COLO668 (cell line): ENCODE data around the gene PKLR.
A peak's percentile ranks its signal among the peaks of the same experiment; 100 is the strongest.
"Not testable (repeated sequence)": the region's sequence is repeated elsewhere in the genome, so short reads cannot be mapped to it uniquely, and the experiment has no call there.

Experiments
- DNase-seq: peaks from one replicate; lab custom pipeline; 2025; ENCODE audit not compliant: unreplicated experiment; lab: John Stamatoyannopoulos, UW

PKLR gene

GRCh38 chr1:155256058-155256852 is 45.0 kb downstream of the PKLR start:
- DNase-seq, result no peak

- peak; percentile 89 for DNase-seq
These were observed 45.8 kb downstream of the PKLR start, which contains the start of gene ENTREP3 for GRCh38 chr1:155255243-155256007. TSS of gene ENTREP3 (minus strand) at chr1:155255483. CDS start at chr1:155254877, 606 bp downstream.

GRCh38 chr1:155254714-155255242 is 46.5 kb downstream of the PKLR start:
- DNase-seq, result no peak

- no peak for DNase-seq
These were observed 47.0 kb downstream of the PKLR start for GRCh38 chr1:155254228-155254713.

- DNase-seq, result no peak
These were observed 47.4 kb downstream of the PKLR start for GRCh38 chr1:155253797-155254196.

GRCh38 chr1:155253208-155253607 is 48.0 kb downstream of the PKLR start:
- no peak for DNase-seq

GRCh38 chr1:155251566-155251965 is 49.7 kb downstream of the PKLR start:
- DNase-seq, result no peak

- DNase-seq, result peak; percentile 96
These were observed 50.4 kb downstream of the PKLR start for GRCh38 chr1:155250633-155251449.

GRCh38 chr1:155250246-155250632 is 51.0 kb downstream of the PKLR start:
- DNase-seq, result no peak

GRCh38 chr1:155247667-155248553 is 53.3 kb downstream of the PKLR start:
- no peak for DNase-seq

- not testable (repeated sequence) for DNase-seq
These were observed 54.4 kb downstream of the PKLR start for GRCh38 chr1:155246796-155247195.

GRCh38 chr1:155245163-155245524 is 56.1 kb downstream of the PKLR start:
- DNase-seq, result no peak

- DNase-seq, result peak; percentile 99
These were observed 56.7 kb downstream of the PKLR start for GRCh38 chr1:155244368-155245162.

- DNase-seq, result no peak
These were observed 58.4 kb downstream of the PKLR start for GRCh38 chr1:155242805-155243358.

- DNase-seq, result no peak
These were observed 59.4 kb downstream of the PKLR start for GRCh38 chr1:155241841-155242264.

- peak; percentile 72 for DNase-seq
These were observed 60.1 kb downstream of the PKLR start for GRCh38 chr1:155241069-155241679.
